GM10248 (cell line): Measurements from ENCODE around the gene KITLG.

Experiments
- CTCF ChIA-PET: fragments of 300-600 bp; sonication (Branson Sonifier 250); formaldehyde crosslinking; extraction: SDS; loops from one replicate; lab custom pipeline; 2021; ENCODE audit warnings: antibody characterized with exemption; lab: Yijun Ruan, JAX
- POLR2A ChIA-PET: fragments of 350-650 bp; sonication (Branson Sonifier 250); formaldehyde crosslinking; extraction: SDS; loops from one replicate; lab custom pipeline; 2020; ENCODE audit warnings: antibody characterized with exemption; lab: Yijun Ruan, JAX
- DNase-seq: peaks from one replicate; pipeline ENCODE4 v3.0.0; 2012; ENCODE audit errors: extremely low spot score
- CTCF ChIP-seq: IDR thresholded peaks from 2 replicates; pipeline ENCODE4 v1.5.1; 2012; ENCODE audit warnings: mild to moderate bottlenecking, low read depth; ENCODE audit errors: extremely low read depth, missing control alignments, control extremely low read depth

Gene KITLG

GRCh38 chr12:88448337-88448915, 131.8 kb downstream of the KITLG start:
- DNase-seq: no peak

GRCh38 chr12:88445705-88446394, 134.4 kb downstream of the KITLG start:
- no peak for TF ChIP-seq CTCF
- CTCF ChIA-PET: interaction anchor here (1.4 kb wide), 1 partner anchor 14 kb away, joined by 3 read pairs; no protein-coding TSS in a partner anchor
- POLR2A ChIA-PET: no interaction called here
- no peak for DNase-seq

More at GRCh38 chr12:88448337-88448915, 131.8 kb downstream of the KITLG start:
- no peak for TF ChIP-seq CTCF
- ChIA-PET CTCF (interaction anchor here (0.8 to 1.4 kb wide), 5 partner anchors 10 to 303 kb away, joined by 3 to 4 read pairs (median 3); no protein-coding TSS in a partner anchor), POLR2A (no interaction called here)

- ChIA-PET POLR2A (no interaction called here), CTCF (interaction anchor here (1.4 kb wide), 1 partner anchor 13 kb away, joined by 3 read pairs; no protein-coding TSS in a partner anchor)
- no peak for DNase-seq
- TF ChIP-seq CTCF: no peak
Measured at GRCh38 chr12:88444481-88444880, 135.8 kb downstream of the KITLG start.
